SK-N-DZ (cell line): ENCODE data around the gene TUBB.

Source experiments
- small RNA-seq, 2 experiments: library from RNA; depleted of rRNA; stranded (forward); fragments of <200 nt; gene quantifications; one replicate each; pipeline ENCODE3, GENCODE V24; 2014

TUBB gene

Small RNAs within 50 kb of the gene (small RNA-seq; reads per million reads assigned to genes)
- gene RF00019 (0 reads per million in 2 experiments), gene RN7SL353P (0 reads per million in 2 experiments)
